GM06990 (cell line): Measurements from ENCODE around the gene SHANK2.

Experiments used
- DNase-seq: peaks from one replicate; pipeline ENCODE4 v3.0.0-alpha.2; 2011; ENCODE audit not compliant: insufficient read length; ENCODE audit errors: extremely low read depth
- H3K27me3 ChIP-seq: replicated peaks from 2 replicates; pipeline ENCODE4 v1.6.0; 2011; ENCODE audit warnings: low read length; ENCODE audit not compliant: control insufficient read depth, insufficient read depth
- H3K36me3 ChIP-seq: 2 replicates; pipeline ENCODE4 v1.5.1; 2011; ENCODE audit warnings: low read length; ENCODE audit not compliant: control insufficient read depth, insufficient read depth
- H3K4me3 ChIP-seq: replicated peaks from 2 replicates; pipeline ENCODE4 v1.5.1; 2011; ENCODE audit warnings: low read depth, mild to moderate bottlenecking, control low read depth, low read length
- TF ChIP-seq, protein P1 (sequence below): IDR thresholded peaks from 2 replicates; pipeline ENCODE4 v1.5.1; 2011; ENCODE audit warnings: low read length, control low read depth, mild to moderate bottlenecking, inconsistent platforms; ENCODE audit not compliant: insufficient read depth, poor library complexity, severe bottlenecking

Gene SHANK2

DNA sequence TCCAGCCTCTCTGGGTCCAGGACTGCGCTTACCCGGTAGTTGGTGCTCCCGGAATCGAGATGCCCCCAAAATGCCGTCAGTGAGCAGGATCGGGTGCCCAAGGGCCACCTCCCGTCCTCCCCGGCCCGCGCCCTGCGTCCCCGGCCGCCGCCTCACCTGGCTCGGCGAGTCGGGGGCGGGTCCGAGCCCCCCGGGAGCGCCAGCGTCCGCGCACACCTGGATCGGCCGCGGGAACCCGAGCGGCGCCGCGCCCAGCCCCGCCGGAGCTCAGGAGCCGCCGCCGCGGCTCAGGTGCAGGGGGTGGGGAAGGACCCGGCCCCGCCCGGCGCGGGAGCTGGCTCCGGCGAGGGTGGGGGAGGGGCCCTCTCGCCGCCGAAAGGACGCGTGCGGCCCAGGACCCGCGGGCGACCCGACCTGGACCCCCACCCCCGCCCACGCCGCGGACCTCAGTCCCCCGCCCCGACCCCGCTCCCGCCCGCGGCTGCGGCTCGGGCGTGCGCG, at the start of gene SHANK2:
Gene SHANK2 (minus strand): TSS at position 309 of the 501 bp plus-strand sequence. CDS start 105,251 bp downstream, outside the sequence.
- Histone ChIP-seq H3K27me3 (peaks cover 1% of the 10 kb centered on the region), H3K4me3 (no peak within 1 kb of the TSS), H3K36me3 (no peaks in the 10 kb centered on the region)
- TF ChIP-seq, protein P1, sequence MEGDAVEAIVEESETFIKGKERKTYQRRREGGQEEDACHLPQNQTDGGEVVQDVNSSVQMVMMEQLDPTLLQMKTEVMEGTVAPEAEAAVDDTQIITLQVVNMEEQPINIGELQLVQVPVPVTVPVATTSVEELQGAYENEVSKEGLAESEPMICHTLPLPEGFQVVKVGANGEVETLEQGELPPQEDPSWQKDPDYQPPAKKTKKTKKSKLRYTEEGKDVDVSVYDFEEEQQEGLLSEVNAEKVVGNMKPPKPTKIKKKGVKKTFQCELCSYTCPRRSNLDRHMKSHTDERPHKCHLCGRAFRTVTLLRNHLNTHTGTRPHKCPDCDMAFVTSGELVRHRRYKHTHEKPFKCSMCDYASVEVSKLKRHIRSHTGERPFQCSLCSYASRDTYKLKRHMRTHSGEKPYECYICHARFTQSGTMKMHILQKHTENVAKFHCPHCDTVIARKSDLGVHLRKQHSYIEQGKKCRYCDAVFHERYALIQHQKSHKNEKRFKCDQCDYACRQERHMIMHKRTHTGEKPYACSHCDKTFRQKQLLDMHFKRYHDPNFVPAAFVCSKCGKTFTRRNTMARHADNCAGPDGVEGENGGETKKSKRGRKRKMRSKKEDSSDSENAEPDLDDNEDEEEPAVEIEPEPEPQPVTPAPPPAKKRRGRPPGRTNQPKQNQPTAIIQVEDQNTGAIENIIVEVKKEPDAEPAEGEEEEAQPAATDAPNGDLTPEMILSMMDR, result no peak
- DNase-seq, result no peak

DNA sequence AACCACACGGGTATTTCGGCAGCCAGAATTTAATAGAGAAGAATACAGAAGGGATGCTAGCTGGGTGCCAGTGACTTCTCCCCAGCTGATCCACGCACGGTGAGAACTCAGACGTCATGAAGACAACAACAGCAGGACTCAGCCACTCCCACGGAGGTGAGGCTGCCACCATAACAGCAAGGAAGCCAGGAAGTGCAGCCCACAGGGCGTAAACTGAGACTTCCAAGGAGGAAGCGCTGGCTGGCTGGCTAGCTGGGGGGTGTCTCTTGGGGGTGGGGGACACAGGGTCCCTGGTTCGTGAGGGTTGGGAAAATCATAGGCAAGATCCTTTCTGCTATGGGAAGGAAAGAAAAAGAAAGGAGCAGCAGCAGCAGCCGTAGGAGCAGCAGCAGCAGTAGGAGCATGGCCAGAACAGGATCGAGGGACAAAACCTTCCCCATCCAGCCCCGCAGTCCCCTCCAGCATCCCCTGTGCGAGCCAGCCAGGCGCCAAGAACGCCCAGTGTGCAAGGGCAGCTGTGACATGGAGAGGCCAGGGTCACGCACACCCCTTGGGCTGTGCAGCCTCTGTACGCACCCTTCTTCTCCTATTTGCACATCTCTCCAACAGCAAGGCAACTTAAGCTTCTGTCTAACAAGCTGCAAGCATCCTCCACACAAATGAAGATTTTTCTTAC, 49.6 kb upstream of the SHANK2 start:
- peaks cover 2% of the 10 kb centered on the region; the same call in 1 of the 2 replicates for H3K27me3 ChIP-seq
- TF ChIP-seq, protein P1, result no peak
- no peaks in the 10 kb centered on the region for H3K36me3 ChIP-seq
- H3K4me3 ChIP-seq, result no peak overlapping the region
- no peak for DNase-seq

DNA sequence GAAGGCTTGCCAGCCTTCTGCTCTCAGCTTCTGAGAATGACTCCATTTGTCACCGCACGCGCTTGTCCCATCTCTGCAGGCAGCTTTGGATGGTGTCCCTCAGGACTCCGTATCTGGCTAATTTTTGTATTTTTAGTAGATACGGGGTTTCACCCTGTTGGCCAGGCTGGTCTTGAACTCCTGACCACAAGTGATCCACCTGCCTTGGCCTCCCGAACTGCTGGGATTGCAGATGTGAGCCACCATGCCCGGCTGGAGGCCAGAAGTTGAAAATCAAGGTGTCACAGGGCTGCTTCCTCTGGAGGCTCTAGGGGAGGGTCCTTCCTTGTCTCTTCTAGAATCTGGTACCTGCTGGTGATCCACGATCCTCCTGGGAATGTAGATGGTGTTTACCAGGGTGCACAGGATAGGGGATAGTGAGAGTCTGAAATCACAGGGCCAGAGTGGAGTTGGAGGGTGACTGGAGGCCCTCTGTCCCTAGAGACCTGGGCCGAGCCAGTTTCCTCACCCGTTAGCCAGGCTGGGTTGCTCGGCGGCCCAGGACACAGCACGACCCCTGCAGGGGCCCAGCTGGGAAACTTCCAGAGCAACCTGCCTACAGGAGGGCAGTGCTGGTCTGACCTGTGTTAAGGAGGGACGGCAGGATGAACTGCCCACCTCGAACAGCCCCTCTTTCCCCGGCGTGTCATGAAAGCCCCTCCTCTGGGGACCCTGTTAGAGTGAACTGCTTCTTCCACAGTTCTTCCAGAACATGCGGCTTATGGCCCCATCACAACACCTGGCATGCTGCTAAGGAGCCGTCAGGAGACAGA, 48.9 kb upstream of the SHANK2 start:
- no peaks in the 10 kb centered on the region for H3K36me3 ChIP-seq
- H3K4me3 ChIP-seq, result no peak overlapping the region
- no peak for DNase-seq
- TF ChIP-seq, protein P1, result no peak
- H3K27me3 ChIP-seq, result peaks cover 2% of the 10 kb centered on the region; the same call in 1 of the 2 replicates

DNA sequence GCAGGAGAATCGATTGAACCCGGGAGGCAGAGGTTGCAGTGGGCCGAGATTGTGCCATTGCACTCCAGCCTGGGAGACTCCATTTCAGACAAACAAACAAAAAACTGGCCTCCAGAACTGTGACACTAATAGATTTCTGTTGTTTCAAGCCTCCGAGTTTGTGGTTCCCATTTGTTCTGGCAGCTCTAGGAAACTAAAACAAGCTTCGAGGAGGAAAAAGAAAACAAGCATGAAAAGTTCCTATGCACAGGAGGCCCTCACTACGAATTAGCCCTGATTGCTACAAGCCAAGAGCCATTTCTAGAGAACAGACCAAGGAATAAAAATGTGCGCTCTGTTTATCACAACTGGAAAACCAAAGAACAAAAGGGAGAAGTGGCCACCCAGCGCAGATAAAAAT, 47.8 kb upstream of the SHANK2 start:
- no peak overlapping the region for H3K4me3 ChIP-seq
- TF ChIP-seq, protein P1, result no peak
- peaks cover 2% of the 10 kb centered on the region; the same call in 1 of the 2 replicates for H3K27me3 ChIP-seq

DNA sequence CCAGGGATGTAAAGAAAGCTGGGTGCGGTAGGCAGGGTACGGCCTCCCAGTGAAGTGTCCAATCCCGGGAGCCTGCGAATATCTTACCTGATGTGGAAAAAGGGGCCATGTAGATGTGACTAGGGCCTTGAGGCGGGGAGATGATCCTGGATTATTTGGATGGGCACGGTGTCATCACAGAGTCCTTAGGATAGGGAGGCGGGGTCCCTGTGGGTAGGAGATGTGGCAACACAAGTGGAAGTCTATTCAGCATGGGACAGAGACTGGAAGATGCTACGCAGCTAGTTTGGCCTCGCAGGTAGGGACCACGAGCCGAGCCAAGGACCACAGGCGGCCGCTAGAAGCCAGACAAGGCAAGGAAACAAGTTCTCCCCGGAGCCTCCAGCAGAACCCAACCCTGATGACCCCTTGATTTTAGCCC, 46.4 kb upstream of the SHANK2 start:
- DNase-seq, result no peak
- TF ChIP-seq, protein P1, result no peak
- H3K4me3 ChIP-seq, result no peak overlapping the region
- peaks cover 2% of the 10 kb centered on the region; the same call in 1 of the 2 replicates for H3K27me3 ChIP-seq
- H3K36me3 ChIP-seq, result no peaks in the 10 kb centered on the region

More for the DNA sequence above, 47.8 kb upstream of the SHANK2 start:
- no peak for DNase-seq
- H3K36me3 ChIP-seq, result no peaks in the 10 kb centered on the region
